ENCODE results near the gene RNF212B. TPM values are rescaled to one million over a fixed set of nuclear protein-coding genes. Genes with fewer than 3 reads are reported as not detected.
A peak's percentile ranks its signal among the peaks of the same experiment; 100 is the strongest.

Gene RNF212B
- total and polyA plus RNA-seq, 11 donors: not detected

DNA sequence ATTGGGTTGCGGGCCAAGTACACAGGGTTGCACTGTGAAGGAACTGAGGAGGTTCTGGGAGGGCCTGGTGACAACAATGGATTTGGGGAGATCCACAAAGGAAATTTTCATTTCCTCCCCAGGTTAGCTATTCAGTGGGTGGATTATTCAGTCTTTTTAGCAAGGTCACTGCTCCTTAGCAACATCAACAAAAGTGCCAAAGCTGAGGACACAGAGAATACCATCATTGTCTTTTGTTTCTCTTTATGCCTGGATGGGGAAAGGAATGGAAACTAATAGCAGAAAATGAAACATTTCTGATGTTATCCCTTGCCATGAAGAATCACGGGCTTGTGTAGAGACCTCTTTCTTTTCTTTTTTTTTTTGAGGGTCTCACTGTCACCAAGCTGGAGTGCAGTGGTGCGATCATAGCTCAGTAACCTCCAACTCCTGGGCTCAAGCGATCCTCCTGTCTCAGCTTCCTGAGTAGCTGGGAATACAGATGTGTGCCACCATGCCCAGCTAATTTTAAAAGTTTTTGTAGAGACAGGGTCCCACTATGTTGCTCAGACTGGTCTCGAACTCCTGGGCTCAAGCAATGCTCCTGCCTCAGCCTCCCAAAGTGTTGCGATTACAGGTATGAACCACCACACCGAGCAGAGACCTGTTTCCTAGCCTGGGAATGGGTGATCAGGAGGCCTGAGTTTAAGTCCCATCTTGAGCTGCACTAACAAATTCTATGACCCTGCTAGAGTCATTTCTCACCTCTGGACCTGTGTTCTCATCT is 58.5 kb downstream of the RNF212B start:
- intact Hi-C loops (cut with DNase I): loop anchor here in 4 of 10 donors (5.0 to 10.0 kb wide), 2 partner anchors 171 to 174 kb away; no protein-coding TSS in a partner anchor
- Histone ChIP-seq H3K9me3 (no peaks in the 10 kb centered on the region), H3K4me3 (no peak overlapping the region), H3K27ac (peak overlapping the region in 1 of 12 donors; percentile 15), H3K36me3 (peaks cover 0 to 35% (median 26%) of the 10 kb centered on the region in 9 donors), H3K27me3 (no peaks in the 10 kb centered on the region), H3K4me1 (peaks cover 0 to 43% (median 32%) of the 10 kb centered on the region in 12 donors)
- no peak for ATAC-seq
- 88 to 92% (median 90%) methylated on average over 7 of the region's 7 CpGs for WGBS, 4 donors
- no peak for DNase-seq
- TF ChIP-seq CTCF (IDR thresholded peaks at IDR 0.05) (no peak), POLR2A (IDR thresholded peaks at IDR 0.05) (no peak)

- Histone ChIP-seq H3K27me3 (no peaks in the 10 kb centered on the region), H3K9me3 (no peaks in the 10 kb centered on the region), H3K27ac (no peak overlapping the region), H3K4me1 (peaks cover 0 to 43% (median 32%) of the 10 kb centered on the region in 12 donors), H3K4me3 (no peak overlapping the region), H3K36me3 (peaks cover 0 to 35% (median 26%) of the 10 kb centered on the region in 9 donors)
- DNase-seq: no peak
- TF ChIP-seq POLR2A (IDR thresholded peaks at IDR 0.05) (no peak), CTCF (IDR thresholded peaks at IDR 0.05) (no peak)
- 86 to 90% (median 88%) methylated on average over 7 of the region's 7 CpGs for WGBS, 4 donors
- intact Hi-C loops (cut with DNase I): loop anchor here in 4 of 10 donors (5.0 to 10.0 kb wide), 2 partner anchors 172 to 175 kb away; no protein-coding TSS in a partner anchor
- no peak for ATAC-seq
These were observed 59.4 kb downstream of the RNF212B start for GRCh38 chr14:23297096-23297495.

GRCh38 chr14:23297611-23298277 is 60.0 kb downstream of the RNF212B start:
- ATAC-seq: no peak
- intact Hi-C loops (cut with DNase I): loop anchor here in 5 of 10 donors (2.0 to 10.0 kb wide), 3 partner anchors 173 to 177 kb away; no protein-coding TSS in a partner anchor
- peak overlapping the region in 1 of 12 donors; percentile 100 for H3K27ac ChIP-seq

More at GRCh38 chr14:23297611-23298277, 60.0 kb downstream of the RNF212B start:
- no peak for DNase-seq
- Histone ChIP-seq H3K9me3 (no peaks in the 10 kb centered on the region), H3K4me1 (peaks cover 0 to 48% (median 34%) of the 10 kb centered on the region in 12 donors), H3K36me3 (peaks cover 0 to 35% (median 26%) of the 10 kb centered on the region in 9 donors), H3K27me3 (no peaks in the 10 kb centered on the region), H3K4me3 (no peak overlapping the region)
- whole genome bisulfite sequencing, 4 donors: 71 to 81% (median 78%) methylated on average over 7 of the region's 7 CpGs
- no peak for TF ChIP-seq POLR2A (IDR thresholded peaks at IDR 0.05)
- no peak for TF ChIP-seq CTCF (IDR thresholded peaks at IDR 0.05)

Measured in heart left ventricle (tissue), 16 donors.